Neural progenitor cell (in vitro differentiated cells): ENCODE data around the gene CNOT1.

Experiments used
- CTCF ChIP-seq: fragments of 200-600 bp; sonication (generic); IDR thresholded peaks from 2 replicates; pipeline ENCODE4 v1.5.1; 2017; ENCODE audit warnings: antibody characterized with exemption, mild to moderate bottlenecking
- EZH2 ChIP-seq: fragments of 200-600 bp; sonication (generic); IDR thresholded peaks from 2 replicates; pipeline ENCODE4 v1.6.1; 2017; ENCODE audit warnings: antibody characterized with exemption, mild to moderate bottlenecking, moderate library complexity
- EZH2phosphoT487 ChIP-seq: fragments of 200-600 bp; sonication (generic); IDR thresholded peaks from 2 replicates; pipeline ENCODE4 v1.6.1; 2017; ENCODE audit warnings: antibody characterized with exemption

DNA sequence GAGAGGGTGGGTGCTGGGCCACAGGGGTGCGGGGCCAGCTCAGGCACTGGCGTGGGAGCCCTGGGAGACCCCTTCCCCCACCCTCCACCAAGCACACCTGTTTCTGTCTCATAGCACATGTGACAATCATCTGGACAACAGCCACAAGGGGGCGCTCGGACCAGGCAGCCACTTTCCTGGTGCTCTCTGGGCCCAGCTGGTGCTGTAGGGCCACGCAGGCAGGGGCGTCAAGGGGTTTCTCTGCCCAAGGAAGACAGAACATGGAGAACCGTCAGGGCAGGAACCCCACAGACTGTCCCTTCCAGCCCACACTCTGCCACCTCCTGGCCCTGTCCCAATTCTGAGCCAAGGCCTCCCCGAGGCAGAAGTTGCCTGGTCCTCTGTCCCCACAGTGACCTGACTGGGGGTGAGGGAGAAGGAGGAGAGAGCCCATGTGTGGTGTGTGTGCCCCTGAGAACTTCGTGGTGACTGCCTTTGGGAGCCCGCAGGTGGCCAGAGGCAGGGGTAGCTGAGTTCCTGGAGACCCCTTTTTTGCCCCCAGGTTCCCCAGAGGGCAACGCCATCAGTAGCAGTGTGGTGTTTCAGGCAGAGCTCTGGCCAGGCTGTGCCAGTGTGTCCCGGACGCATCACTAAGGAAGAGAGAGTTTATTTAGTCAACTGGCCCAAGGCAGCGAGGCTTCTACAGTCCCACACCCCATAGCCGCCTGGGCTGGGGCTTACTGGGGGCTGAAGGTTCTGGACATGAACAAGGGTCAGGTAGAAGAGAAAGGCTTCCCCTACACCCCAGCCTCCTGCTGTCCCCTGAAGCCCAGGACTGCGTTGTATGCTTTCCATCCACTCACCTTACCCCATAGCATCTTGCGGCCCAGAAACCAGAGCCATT is 117.5 kb downstream of the CNOT1 start:
- TF ChIP-seq CTCF (peak; percentile 85), EZH2phosphoT487 (no peak), EZH2 (no peak)
